Muscle of back (tissue), 11 donors: Measurements from ENCODE around the gene RBM47. TPM values are rescaled to one million over a fixed set of nuclear protein-coding genes. Genes with fewer than 3 reads are reported as not detected.
"Not testable (repeated sequence)": the region's sequence is repeated elsewhere in the genome, so short reads cannot be mapped to it uniquely, and the experiment has no call there.

Experiments used
- DNase-seq, 3 donors: peaks; one replicate each; pipeline versions ENCODE4 v3.0.0 to v3.0.0-alpha.2; 2013
- polyA plus RNA-seq, 10 donors: library from polyadenylated mRNA; unstranded; fragments of 120-200 nt; gene quantifications; one replicate each; pipeline ENCODE4 v1.2.1, GENCODE V29; 2013; ENCODE audit not compliant: insufficient read length in 10 of 10

Gene RBM47
- polyA plus RNA-seq, 10 donors = 1.0 to 3.0 (median 1.5) TPM

DNA sequence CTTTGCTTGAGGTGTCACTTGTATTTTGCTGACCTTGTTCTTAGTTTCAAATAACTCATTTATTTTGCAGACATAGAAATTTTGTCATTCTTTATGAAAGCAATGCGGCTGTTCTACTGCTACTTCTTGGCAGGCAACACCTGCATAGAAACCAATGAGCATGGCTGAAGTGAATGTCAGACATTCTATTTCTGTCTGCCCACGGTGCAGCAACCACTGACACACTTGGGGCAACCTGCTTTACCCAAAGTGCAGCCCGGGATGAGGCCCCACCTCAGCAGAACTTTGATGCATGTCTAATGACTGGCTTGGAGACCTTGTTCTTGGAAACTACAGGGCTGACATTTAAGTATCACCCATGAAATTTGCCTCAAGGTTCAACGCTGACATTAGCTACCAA is 93.6 kb downstream of the RBM47 start:
- DNase-seq = no peak

DNA sequence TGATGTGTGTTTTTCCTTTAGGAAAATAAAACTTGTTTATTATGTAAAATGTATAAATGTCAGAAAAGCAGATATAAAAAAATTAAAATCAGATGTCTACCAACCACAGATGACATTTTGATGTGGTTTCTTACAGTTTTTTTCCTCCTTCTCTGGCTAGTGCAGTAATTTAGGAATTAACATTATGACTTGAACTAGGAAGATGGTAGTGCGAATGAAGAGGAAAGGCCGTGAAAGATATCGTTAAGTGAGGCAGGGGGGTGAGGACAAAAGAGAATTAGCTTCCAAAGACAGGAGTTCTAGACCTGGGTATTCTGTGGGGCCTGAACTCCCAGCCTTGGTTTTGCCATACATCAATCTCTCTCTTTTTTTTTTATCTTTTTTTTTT is 98.0 kb downstream of the RBM47 start:
- DNase-seq = no peak

DNA sequence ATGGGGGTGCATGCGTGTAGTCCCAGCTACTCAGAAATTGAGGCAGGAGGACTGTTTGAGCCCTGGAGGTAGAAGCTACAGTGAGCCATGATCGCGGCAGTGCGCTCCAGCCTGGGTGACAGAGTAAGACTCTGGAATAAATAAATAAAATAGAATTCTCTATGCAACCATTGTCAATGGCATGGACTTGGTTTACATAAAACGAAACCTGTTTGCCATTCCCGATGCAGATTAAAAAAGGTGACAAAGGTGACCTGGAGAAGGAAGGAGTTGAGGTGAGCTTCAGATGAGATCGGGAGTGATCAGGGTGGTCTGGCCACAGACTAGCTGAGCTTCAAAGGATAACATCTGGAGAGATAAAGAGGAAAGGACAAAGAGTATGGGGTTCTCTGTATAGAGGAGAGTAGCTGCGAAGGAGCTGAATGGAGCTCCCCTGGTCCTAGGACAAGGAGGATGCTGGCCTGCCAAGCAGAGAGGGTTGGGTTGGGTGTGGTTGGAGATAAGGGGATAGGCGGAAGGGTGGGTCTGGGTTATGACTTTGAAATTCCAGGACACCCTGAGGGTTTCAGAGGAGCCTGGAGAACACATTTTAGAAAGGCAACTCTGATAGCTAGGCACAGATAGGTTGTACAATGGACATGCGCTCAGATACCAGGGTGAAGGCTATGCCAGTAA is 98.6 kb downstream of the RBM47 start:
- DNase-seq = no peak

DNA sequence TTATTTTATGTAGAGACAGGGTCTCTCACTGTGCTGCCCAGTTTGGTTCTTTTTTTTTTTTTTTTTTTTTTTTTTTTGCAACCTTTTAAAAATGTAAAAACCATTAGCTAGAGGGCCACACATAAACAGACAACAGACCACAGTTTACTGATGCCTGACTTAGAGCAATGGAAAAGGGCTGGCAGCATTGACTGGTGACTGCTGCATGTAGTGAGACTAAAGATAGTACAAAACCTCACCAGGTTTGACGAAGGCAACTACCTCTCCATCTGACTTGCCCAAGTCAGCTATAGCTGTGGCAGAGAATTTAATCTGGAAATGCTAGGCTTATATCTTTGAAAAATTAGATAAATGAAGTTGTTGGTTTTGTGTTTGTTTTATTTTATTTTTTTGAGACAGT is 102.9 kb downstream of the RBM47 start:
- no peak for DNase-seq

DNA sequence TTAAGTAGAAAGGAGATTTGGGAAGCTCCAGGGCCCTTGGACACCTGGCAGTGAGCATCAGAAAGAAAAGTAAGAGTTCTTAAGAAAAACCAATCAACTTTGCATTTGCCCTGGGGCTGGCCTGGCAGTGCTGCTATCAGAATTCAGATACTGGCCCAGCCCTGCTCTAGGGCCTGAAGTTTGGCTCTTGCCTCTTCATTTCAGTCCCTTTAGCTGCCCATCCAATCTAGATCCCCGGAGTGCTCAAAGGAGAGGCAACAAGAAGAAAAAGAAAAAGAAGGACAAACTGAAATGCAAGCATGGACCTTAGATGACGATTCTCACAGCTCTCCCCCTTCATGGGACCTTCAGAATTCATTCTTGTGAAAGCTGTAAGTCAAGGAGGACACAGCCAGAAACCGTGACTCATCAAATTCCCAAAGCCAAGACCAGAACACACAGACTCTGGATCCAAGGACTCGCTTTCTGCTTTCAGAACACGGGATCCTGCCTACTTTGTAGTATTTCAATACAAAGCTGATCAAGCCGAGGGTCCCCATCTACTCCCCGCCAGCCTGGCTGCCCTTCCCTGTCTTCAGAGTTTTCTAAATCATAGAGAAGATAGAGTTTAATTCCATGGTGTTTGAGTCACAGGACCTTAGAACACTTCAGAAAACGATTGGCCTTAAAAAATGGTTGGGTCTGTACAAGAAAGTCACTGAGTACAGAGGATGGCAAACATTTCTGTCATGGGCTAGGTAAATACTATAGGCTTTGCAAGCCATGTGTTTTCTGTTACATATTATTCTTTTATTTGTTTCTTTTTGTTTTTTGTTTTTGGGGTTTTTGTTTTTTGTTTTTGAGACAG is 103.7 kb downstream of the RBM47 start:
- peak; percentile 46 to 63 (median 63) for DNase-seq

DNA sequence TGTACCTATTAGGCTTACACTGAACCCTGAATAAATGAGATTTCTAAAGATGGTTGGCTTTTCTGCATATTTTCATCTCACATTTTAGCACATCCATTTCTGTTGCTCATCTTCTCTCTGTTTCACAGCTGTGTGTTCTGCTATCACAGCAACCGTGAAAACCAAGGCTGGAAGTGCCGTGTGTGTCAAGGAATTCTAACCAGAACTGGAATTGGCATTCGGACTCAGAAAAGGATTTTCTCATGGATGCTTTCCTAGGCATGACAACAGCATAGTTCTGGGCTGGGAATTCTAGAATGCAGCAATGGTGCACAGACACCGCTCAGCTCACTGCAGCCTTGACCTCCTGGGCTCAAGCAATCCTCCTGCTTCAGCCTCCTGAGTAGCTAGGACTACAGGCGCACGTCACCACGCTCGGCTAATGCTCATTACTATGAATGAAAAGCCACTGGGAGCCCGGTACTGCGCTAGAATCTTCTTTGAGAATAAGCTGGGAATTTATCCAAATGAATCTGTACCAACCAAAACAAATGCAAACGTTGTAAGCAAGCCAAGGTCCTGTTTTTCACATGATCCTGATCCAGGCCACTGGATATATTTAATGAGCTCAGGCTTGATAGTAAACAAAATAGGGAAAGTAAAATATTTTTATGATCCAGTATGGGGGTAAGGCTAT is 105.2 kb downstream of the RBM47 start:
- peak in 1 of 3 donors; percentile 30 for DNase-seq

DNA sequence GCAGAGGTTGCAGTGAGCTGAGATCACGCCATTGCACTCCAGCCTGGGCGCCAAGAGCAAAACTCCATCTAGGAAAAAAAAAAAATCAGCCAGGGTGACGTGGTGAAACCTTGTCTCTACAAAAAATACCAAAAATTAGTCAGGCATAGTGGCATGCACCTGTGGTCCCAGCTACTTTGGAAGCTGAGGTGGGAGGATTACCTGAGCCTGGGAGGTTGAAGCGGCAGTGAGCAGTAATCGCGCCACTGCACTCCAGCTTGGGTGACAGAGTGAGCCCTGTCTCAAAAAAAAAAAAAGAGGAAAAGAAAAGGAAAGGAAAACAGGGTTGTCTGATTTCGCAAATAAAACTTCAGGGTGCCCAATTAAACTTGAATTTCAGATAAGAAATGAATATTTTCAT is 106.1 kb downstream of the RBM47 start:
- no peak for DNase-seq

DNA sequence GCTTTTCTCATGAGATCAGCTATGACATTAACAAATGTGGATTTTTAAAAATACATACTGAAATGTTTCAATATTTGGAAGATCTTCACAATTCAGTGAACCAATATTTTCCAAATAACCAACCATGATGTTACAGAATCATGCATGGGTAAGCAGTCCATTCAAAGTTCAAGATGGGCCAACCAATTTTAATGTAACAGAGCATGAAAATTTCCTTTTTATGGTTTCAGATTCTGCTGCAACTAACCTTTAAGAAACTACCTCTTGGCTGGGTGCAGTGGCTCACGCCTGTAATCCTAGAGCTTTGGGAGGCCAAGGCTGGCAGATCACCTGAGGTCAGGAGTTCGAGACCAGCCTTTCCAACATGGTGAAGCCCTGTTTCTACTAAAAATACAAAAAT is 107.7 kb downstream of the RBM47 start:
- no peak for DNase-seq

DNA sequence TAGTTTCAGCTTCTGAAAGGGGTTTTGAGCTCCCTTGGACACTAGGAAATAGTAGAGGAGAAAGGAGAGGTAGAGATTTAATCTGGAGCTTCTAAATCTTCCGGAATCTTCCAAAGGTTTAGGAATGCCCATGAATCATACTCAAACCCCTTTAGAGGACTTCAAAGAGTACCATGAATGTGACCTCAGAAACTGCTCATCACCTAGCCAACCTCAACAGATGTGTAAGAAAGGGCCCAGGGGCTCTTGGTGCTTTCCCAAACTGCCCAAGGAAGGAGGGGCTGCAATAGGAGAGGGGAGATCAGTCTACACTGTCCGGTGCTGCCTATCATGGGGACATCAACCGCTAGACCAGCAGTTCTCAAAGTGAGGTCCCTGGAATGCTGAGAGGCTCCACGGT is 109.1 kb downstream of the RBM47 start:
- no peak for DNase-seq

DNA sequence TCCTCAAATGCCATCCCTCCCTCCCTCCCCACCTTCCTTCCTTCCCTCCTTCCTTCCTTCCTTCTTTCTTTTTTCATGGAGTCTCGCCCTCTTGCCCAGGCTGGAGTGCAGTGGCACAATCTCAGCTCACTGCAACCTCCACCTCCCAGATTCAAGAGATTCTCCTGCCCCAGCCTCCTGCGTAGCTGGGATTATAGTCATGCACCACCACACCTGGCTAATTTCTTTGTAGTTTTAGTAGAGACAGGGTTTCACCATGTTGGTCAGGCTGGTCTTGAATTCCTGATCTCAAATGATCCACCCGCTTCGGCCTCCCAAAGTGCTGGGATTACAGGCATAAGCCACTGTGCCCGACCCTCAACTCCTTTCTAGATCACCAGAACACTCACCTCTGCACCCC is 112.6 kb downstream of the RBM47 start:
- not testable (repeated sequence) for DNase-seq

DNA sequence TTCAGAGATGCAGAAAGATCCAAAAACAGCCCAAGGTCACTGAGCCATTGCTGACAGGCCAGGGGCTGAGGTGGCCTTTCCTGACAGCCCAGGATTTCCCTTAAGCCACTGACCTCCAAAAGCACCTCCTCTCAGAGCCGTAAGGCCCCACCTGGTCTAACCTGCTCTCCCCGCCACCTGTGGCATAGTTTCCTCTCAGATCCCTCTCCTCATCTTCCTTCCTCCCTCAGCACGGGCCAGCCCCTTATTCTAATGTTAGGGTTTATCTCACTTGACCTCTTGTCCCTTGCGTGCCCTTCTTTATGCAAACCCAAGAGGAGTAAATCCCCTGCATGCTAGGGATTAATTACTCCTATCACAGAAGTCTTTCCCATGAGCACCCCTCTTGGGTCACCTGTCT is 113.0 kb downstream of the RBM47 start:
- DNase-seq = no peak

DNA sequence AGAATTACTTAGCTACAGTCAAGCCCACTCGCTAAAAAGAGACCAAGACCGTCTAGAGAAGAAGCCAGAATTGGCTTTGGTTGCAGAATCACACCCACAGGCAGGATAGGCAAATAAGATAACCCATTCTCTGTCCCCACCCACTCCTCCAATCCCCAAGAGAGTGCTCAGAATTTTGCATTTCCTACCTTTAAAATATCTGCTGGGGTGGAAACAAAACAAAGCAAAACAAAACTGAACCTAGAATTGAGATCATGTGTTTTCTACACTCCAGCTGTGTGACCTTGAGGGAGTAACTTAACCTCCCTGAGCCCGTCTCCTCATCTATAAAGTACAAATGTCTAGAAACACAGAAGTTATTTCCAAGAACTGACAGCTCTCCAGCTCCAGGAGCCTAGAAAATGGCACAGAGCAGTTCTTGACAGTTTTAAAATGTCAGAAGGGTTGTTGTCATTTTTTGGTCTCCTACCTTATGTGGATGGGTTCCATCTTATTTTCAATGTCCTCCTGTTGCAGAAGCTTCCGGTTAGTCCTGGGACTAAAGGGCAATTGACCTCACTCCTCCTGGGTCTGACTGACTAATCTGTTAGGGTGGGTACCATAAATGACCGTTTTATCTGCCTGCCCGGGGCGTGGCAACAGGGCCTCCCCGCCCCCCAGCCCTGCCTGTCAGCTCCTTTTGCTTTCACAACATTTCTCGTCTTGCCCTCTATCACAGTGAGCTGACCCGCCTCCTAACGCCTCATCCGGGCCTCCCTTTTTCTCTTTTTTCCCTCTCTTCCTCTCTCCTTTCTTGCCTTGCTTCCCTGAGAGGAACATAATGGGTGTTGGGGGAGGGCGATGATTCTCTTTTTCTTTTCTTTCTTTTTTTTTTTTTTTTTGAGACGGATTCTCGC is 114.0 kb downstream of the RBM47 start:
- DNase-seq = peak in 1 of 3 donors; percentile 7

DNA sequence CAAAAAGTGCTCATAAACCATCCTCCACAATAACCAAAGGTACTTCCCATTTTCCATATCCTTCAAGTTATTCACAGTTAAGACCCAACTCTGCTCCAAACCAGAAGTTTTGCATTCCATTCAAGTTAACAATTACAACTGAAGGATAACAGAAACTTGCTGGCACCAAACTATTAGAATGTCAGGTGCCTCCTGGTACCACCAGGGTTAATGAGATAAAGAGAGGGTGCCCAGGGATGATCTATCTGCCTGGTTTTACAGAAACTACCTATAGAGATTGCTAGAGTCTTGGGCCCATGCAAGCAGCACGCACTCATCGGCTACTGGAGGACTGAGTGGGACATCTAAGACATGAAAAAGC is 114.6 kb downstream of the RBM47 start:
- no peak for DNase-seq

DNA sequence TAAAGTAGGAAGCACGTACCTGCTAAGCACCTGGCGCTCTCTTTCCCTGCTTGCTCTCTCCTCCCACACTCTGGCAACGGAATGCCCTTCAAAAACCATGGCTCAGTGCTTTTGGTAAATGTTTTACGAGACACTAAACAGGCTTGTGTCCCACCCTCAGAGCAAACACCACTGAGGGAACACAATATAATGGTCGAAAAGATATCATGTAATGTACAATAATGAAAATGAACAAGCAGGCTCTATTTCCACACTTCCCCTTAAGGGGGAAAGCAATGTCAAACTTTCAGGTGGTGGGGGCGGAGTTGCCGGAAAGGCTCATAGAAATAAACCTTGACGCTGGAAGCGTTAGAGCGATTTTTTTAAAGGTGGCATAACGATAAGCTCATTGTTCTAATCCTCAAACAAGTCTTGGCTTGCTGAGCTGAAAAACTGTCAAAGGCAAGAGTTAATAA is 115.1 kb downstream of the RBM47 start:
- no peak for DNase-seq

DNA sequence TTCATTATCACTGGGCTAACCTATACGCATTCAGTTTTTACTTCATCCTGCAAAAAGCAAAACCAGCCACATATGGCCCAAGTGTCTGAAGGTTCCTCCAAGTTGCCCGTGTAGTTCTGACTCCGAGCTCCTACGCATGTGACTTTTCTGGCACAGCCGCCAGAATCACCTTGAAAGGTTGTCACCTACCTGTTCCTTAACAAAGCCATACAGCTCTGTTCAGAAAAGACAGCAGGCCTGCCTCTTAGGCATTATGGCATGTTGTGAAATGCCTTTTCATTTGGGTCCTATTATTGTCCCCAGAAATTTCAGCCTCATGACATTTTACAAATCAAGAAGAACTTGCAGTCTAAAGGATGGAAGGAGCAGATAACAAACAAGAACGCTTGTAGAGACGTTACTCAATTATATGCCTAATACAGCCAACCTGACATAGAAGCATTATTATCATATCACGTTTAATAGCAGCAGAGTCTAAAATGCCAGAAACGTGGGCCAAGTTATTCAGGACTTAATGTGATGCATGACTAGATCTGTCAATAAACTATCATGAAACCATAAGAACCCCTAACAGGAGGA is 118.5 kb downstream of the RBM47 start:
- no peak for DNase-seq

DNA sequence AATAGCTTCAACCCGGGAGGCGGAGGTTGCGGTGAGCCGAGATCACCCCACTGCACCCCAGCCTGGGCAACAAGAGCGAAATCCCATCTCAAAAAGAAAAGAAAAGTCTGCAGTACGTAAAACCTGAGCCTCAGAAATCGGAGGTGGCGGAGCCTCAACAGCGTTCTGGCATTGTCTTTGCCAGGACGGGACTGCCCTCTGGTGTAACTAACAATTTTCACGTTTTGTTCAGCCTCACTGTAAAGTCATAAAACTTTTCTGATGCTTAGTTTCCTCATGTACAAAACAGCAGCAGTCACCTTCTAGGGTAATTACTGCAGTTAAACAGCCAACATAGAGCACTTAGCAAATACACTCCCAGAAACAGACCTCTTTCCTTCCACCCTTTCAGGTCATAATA is 121.7 kb downstream of the RBM47 start:
- DNase-seq = no peak

DNA sequence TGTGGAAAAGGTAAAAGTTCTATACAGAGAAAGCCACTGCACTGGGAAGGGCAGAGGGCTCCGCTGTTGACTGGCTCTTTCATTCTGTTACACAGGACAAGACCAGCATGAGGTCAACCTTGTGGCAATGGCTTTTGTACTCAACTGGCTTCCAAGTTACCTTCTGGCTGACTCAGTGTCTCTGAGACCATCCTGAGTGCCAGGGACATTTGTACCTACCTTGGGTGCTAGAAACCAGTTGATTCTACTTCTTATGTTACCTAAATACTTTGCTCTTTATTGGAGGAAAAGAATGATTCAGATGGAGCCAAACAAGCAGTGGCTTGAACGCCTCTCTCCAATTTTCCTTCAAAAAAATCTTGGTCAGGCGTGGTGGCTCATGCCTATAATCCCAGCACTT is 123.2 kb downstream of the RBM47 start:
- no peak for DNase-seq

DNA sequence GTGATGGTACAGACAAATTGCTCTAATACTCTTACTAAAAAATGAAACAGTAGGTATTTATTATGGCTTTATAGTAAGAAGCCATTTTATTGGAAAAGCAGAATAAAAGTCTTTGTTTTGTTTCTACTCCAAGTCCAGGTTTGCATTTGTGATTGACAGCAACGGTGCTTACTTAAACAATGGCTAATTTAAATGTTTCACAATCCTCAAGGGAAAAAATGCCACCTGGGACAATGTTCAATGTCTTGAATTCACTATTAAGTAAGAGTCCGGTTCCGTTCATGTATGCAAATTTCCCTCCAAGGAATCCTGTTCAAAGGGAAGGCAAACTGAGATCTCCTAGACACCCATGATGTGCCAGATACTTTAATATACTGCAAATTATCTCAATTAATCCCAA is 123.6 kb downstream of the RBM47 start:
- DNase-seq = no peak

DNA sequence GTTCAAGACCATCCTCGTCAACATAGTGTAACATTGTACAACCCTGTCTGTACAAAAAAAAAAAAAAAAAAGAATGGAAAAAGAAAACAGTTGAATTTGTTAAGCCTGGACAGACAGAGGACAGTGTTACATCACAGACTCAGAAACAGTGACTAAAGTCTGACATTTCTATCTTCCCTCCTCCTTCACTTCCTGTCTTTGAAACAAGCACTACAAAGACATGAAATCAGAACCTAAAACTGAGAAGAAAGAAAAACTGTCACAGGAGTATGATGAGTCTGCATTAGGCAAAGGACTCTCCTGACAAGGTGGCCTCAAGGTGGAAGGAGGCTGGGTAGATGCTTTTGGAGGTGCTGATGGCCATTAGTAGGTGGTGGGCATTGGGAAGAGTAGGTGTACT is 126.7 kb downstream of the RBM47 start:
- DNase-seq = no peak

DNA sequence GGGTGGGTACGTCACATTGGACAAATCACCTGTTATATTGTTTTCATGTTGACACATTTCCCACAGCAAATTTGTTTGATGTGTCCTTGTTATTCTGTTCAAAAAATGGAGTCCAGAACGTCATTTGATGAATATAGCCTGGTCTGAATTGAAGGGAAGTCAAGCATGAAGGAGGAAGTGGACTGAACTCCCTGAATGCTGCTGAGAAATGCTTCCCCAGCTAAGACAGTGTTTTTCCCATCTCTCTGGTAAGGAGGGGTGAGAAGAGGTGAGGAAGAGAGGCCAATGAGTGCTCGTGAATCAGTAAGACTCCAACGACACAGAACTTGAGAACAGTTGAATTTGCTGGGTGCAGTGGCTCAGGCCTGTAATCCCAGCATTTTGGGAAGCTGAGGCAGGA is 127.4 kb downstream of the RBM47 start:
- DNase-seq = peak in 1 of 3 donors; percentile 11

DNA sequence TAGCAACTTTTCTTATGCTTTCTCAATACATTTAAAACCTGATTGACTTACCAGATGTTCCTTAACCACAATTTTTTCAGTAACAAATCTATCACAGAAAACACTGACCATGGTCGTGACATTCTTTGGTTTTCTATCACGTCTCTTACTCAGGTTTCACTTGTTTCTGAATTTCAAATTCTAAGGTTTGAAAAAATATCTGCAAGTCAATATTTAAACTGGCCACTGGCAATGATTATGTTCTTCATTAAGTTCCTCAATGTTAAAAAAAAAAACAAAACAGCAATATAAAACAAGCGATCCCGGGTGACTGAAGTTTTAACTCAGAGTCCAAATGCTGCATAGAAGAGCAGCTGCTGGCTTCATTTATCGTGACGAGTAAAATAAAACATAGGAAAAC is 128.9 kb downstream of the RBM47 start:
- peak in 1 of 3 donors; percentile 14 for DNase-seq
